A549 (cell line): Measurements from ENCODE around the gene ITIH5. TPM values are rescaled to one million over a fixed set of nuclear protein-coding genes. Genes with fewer than 3 reads are reported as not detected.

ENCODE experiments used
- ATAC-seq, 2 experiments: fragments of 200-7000 bp in 1 of 2; fragments of >200 bp in 1 of 2; cut with Nextera tagmentation in 1 of 2; cut with Tn5 transposase in 1 of 2; 3 replicates each; pipeline versions ENCODE4 v1.8.0 to v1.9.1; 2018 to 2020; ENCODE audit warnings: mild to moderate bottlenecking in 1 of 2, moderate library complexity in 1 of 2
- CTCF ChIA-PET: fragments of 300-600 bp; sonication (Branson Sonifier 250); formaldehyde crosslinking; extraction: SDS; loops from one replicate; lab custom pipeline; 2021; ENCODE audit warnings: antibody characterized with exemption, inconsistent platforms; lab: Yijun Ruan, JAX
- POLR2A ChIA-PET: fragments of 350-600 bp; formaldehyde crosslinking; extraction: SDS; loops from one replicate; lab custom pipeline; 2021; ENCODE audit warnings: antibody characterized with exemption, inconsistent platforms; lab: Yijun Ruan, JAX
- DNase-seq, 2 experiments: peaks; one replicate each; pipeline versions ENCODE4 v3.0.0 to v3.0.0-alpha.2; 2011 to 2016; ENCODE audit warnings: low read depth in 1 of 2, low spot score in 1 of 2
- FAIRE-seq: peaks from 2 replicates; lab custom pipeline; 2011; peaks lifted over from hg19 to GRCh38; lab: Jason Lieb, UNC
- H3K27ac ChIP-seq, 2 experiments: fragments of >200 bp; sonication (Bioruptor Twin); formaldehyde crosslinking; 3 replicates each; pipeline ENCODE4 v1.5.1; 2016 to 2017
- H3K4me1 ChIP-seq: fragments of >200 bp; sonication (Bioruptor Twin); formaldehyde crosslinking; 3 replicates; pipeline ENCODE4 v1.6.1; 2016
- H3K4me2 ChIP-seq: fragments of >200 bp; sonication (Bioruptor Twin); formaldehyde crosslinking; 3 replicates; pipeline ENCODE4 v1.6.1; 2016
- H3K4me3 ChIP-seq: fragments of >200 bp; sonication (Bioruptor Twin); formaldehyde crosslinking; 3 replicates; pipeline ENCODE4 v1.5.1; 2016
- H3K9me3 ChIP-seq: fragments of >200 bp; sonication (Bioruptor Twin); formaldehyde crosslinking; 3 replicates; pipeline ENCODE4 v1.6.1; 2016
- ATOH8 ChIP-seq: fragments of 250-450 bp; sonication (Bioruptor Pico); IDR thresholded peaks from 2 replicates; pipeline ENCODE4 v1.5.0; 2020; ENCODE audit warnings: low read depth, mild to moderate bottlenecking, moderate library complexity
- CBX2 ChIP-seq: fragments of 200-600 bp; sonication (generic); IDR thresholded peaks from 2 replicates; pipeline ENCODE4 v1.6.1; 2016; ENCODE audit warnings: low read depth, mild to moderate bottlenecking, borderline replicate concordance
- CEBPB ChIP-seq, 2 experiments: fragments of >200 bp in 1 of 2; sonication (Bioruptor Twin) in 1 of 2; formaldehyde crosslinking in 1 of 2; IDR thresholded peaks; 2 replicates each; pipeline ENCODE4 v1.6.1; 2012 to 2016
- CHD2 ChIP-seq: fragments of 150-350 bp; IDR thresholded peaks from 2 replicates; pipeline ENCODE4 v1.6.1; 2014; ENCODE audit warnings: low read length; ENCODE audit not compliant: partially characterized antibody
- E2F6 ChIP-seq: IDR thresholded peaks from 2 replicates; pipeline ENCODE4 v1.6.1; 2012; ENCODE audit warnings: low read depth, borderline replicate concordance
- EHF ChIP-seq: fragments of 250-450 bp; sonication (Bioruptor Pico); IDR thresholded peaks from 2 replicates; pipeline ENCODE4 v1.5.0; 2020; ENCODE audit warnings: mild to moderate bottlenecking
- ESRRA ChIP-seq: fragments of 150-350 bp; IDR thresholded peaks from 2 replicates; pipeline ENCODE4 v1.6.1; 2014; ENCODE audit warnings: mild to moderate bottlenecking, low read length, borderline replicate concordance
- FOXS1 ChIP-seq: fragments of 250-450 bp; sonication (Bioruptor Pico); IDR thresholded peaks from 2 replicates; pipeline ENCODE4 v1.5.0; 2020; ENCODE audit warnings: mild to moderate bottlenecking, moderate library complexity
- GATA3 ChIP-seq: IDR thresholded peaks from 2 replicates; pipeline ENCODE4 v1.6.1; 2012; ENCODE audit warnings: borderline replicate concordance
- HDAC2 ChIP-seq: fragments of 200-600 bp; sonication (generic); IDR thresholded peaks from 2 replicates; pipeline ENCODE4 v1.6.1; 2016
- HES2 ChIP-seq: fragments of >200 bp; sonication (Bioruptor Twin); formaldehyde crosslinking; IDR thresholded peaks from 2 replicates; pipeline ENCODE4 v1.6.1; 2016
- MAFK ChIP-seq: fragments of 450-650 bp; IDR thresholded peaks from 2 replicates; pipeline ENCODE4 v1.6.1; 2014; ENCODE audit not compliant: partially characterized antibody
- MAZ ChIP-seq: fragments of 150-350 bp; IDR thresholded peaks from 2 replicates; pipeline ENCODE4 v1.6.1; 2014; ENCODE audit warnings: antibody characterized with exemption, low read depth, low read length, borderline replicate concordance
- MYC ChIP-seq: IDR thresholded peaks from 2 replicates; pipeline ENCODE4 v1.6.1; 2012; ENCODE audit warnings: mild to moderate bottlenecking, inconsistent platforms, low read length, improper control_type of control experiment, borderline replicate concordance
- PBX3 ChIP-seq: IDR thresholded peaks from 2 replicates; pipeline ENCODE4 v1.6.1; 2012
- RARB ChIP-seq: fragments of 250-450 bp; sonication (Bioruptor Pico); IDR thresholded peaks from 2 replicates; pipeline ENCODE4 v1.8.0; 2021; ENCODE audit warnings: mild to moderate bottlenecking, moderate library complexity
- RFX5 ChIP-seq: fragments of 450-650 bp; IDR thresholded peaks from 2 replicates; pipeline ENCODE4 v1.7.1; 2014; ENCODE audit warnings: antibody characterized with exemption, mild to moderate bottlenecking, moderate library complexity
- SMC3 ChIP-seq: fragments of >200 bp; sonication (Bioruptor Twin); formaldehyde crosslinking; IDR thresholded peaks from 3 replicates; pipeline ENCODE4 v1.6.1; 2018; ENCODE audit warnings: inconsistent platforms
- USF2 ChIP-seq: fragments of 450-650 bp; IDR thresholded peaks from 2 replicates; pipeline ENCODE4 v1.6.1; 2014; ENCODE audit warnings: antibody characterized with exemption
- ZC3H11A ChIP-seq: fragments of 450-650 bp; IDR thresholded peaks from 2 replicates; pipeline ENCODE4 v1.6.1; 2014; ENCODE audit warnings: antibody characterized with exemption, mild to moderate bottlenecking
- ZFP36 ChIP-seq: fragments of 450-650 bp; IDR thresholded peaks from 2 replicates; pipeline ENCODE4 v1.6.1; 2014; ENCODE audit warnings: borderline replicate concordance; ENCODE audit not compliant: partially characterized antibody
- ZSCAN20 ChIP-seq: fragments of 250-450 bp; sonication (Bioruptor Pico); IDR thresholded peaks from 2 replicates; pipeline ENCODE4 v1.8.0; 2022; ENCODE audit warnings: mild to moderate bottlenecking, moderate library complexity
- WGBS: methylation state at CpG from one replicate; pipeline ENCODE4 v1.1.6; 2017; ENCODE audit errors: missing lambda C conversion rate; 5-methylcytosine and 5-hydroxymethylcytosine counted together
- polyA plus RNA-seq, 4 experiments: library from polyadenylated mRNA; depleted of rRNA in 3 of 4; stranded (reverse); fragments of >200 nt; fragmentation: RNase III in 1 of 4; extraction: RNeasy Plus Mini Kit Qiagen cat#74134 plus additional on column Dnase treatment in 1 of 4; gene quantifications; 2 replicates in 3 of 4; 3 replicates in 1 of 4; pipeline ENCODE4 v1.2.3, GENCODE V29; 2011 to 2017

ITIH5 gene
- polyA plus RNA-seq, 2 of the 4 experiments (the other 2 are of a cell fraction), result 0.03 to 0.05 TPM

- ATAC-seq, result no peak
- no peak for DNase-seq
- Histone ChIP-seq H3K9me3 (no peaks in the 10 kb centered on the region), H3K4me3 (no peak overlapping the region), H3K4me2 (no peak overlapping the region), H3K4me1 (0 out of 3 replicates have a peak, but pooled peaks cover 6% of the 10 kb centered on the region), H3K27ac (no peak overlapping the region)
- FAIRE-seq, result no peak
- ChIA-PET POLR2A (no interaction called here), CTCF (interaction anchor here (0.8 to 2.0 kb wide), 4 partner anchors 13 to 140 kb away, joined by 3 to 6 read pairs (median 4); no protein-coding TSS in a partner anchor)
- WGBS, result 70% methylated on average over 10 of the region's 10 CpGs
- TF ChIP-seq GATA3 (no peak), RFX5 (no peak)
These were observed 120.3 kb downstream of the ITIH5 start for GRCh38 chr10:7546385-7546967.

GRCh38 chr10:7545792-7546191 lies 121.0 kb downstream of the ITIH5 start:
- TF ChIP-seq EHF (no peak), HDAC2 (no peak), CHD2 (no peak), E2F6 (no peak), ZC3H11A (no peak), ATOH8 (CRISPR knock-in tag) (no peak), MAZ (no peak), ESRRA (no peak), ZSCAN20 (CRISPR knock-in tag) (no peak), MAFK (no peak), RARB (CRISPR knock-in tag) (no peak), SMC3 (no peak), FOXS1 (CRISPR knock-in tag) (no peak), CEBPB (IDR thresholded peaks at IDR 0.05) (no peak), ZFP36 (no peak)
- TF ChIP-seq, all 56 proteins: peak for 0
- FAIRE-seq, result no peak
- no peak overlapping the region for H3K4me3 ChIP-seq
- H3K27ac ChIP-seq, result no peak overlapping the region
- 51% methylated on average over 4 of the region's 4 CpGs for WGBS
- 0 out of 3 replicates have a peak, but pooled peaks cover 6% of the 10 kb centered on the region for H3K4me1 ChIP-seq
- DNase-seq, result no peak
- H3K4me2 ChIP-seq, result no peak overlapping the region
- H3K9me3 ChIP-seq, result no peaks in the 10 kb centered on the region
- ChIA-PET CTCF (interaction anchor here (1.0 to 2.0 kb wide), 2 partner anchors 12 to 20 kb away, joined by 3 to 4 read pairs; no protein-coding TSS in a partner anchor), POLR2A (no interaction called here)
- no peak for ATAC-seq

GRCh38 chr10:7545261-7545660 lies 121.5 kb downstream of the ITIH5 start:
- H3K4me2 ChIP-seq, result no peak overlapping the region
- FAIRE-seq (no peak), ATAC-seq (no peak), DNase-seq (no peak)
- no peak overlapping the region for H3K27ac ChIP-seq
- no peak overlapping the region for H3K4me3 ChIP-seq
- CTCF ChIA-PET, result interaction anchor here (1.0 to 2.0 kb wide), 3 partner anchors 12 to 20 kb away, joined by 3 to 4 read pairs (median 3); no protein-coding TSS in a partner anchor
- no peak for TF ChIP-seq USF2
- TF ChIP-seq HES2, result no peak
- no peak for TF ChIP-seq PBX3
- TF ChIP-seq MAFK, result no peak
- no peak for TF ChIP-seq MYC
- TF ChIP-seq HDAC2, result no peak
- no peak for TF ChIP-seq CBX2
- 0 out of 3 replicates have a peak, but pooled peaks cover 6% of the 10 kb centered on the region for H3K4me1 ChIP-seq
- H3K9me3 ChIP-seq, result no peaks in the 10 kb centered on the region
- POLR2A ChIA-PET, result no interaction called here
- 48% methylated on average over 4 of the region's 4 CpGs for WGBS
